ENCODE results near the gene STK10. TPM values are rescaled to one million over a fixed set of nuclear protein-coding genes. Genes with fewer than 3 reads are reported as not detected.
A peak's percentile ranks its signal among the peaks of the same experiment; 100 is the strongest.

The STK10 gene
- total and polyA plus RNA-seq, 2 of the 8 experiments (the other 6 are each of a cell fraction or from before 2014, with no cell fraction given), result 10.5 to 21.4 TPM

DNA sequence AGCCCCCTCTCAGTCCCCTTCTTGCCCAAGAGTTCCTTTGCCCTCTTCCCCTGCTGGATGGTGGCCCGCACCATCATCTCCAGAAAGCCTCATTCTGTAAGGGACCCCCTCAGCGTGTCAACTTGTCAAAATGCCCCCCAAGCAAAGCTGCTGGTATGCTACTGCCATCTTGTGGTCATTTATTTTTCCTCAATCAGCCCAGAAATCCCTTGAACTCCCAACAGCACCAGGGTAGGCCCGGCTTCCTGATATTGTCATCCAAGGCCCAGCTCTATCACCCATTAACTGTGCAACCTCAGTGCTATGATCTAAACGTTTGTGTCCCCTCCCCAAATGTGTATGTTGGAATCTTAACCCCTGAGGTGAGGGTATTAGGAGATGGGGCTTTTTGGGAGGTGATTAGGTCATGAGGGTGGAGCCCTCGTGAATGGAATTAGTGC lies 128.3 kb downstream of the STK10 start:
- Histone ChIP-seq H3K18ac (ENCODE audit: extremely low read depth, low read length) (no peak overlapping the region), H3K27ac (ENCODE audit: low read depth, low read length) (no peak overlapping the region), H2BK20ac (ENCODE audit: low read length) (no peak overlapping the region), H2BK120ac (replicated peaks; ENCODE audit: low read depth, low read length) (no peak overlapping the region), H3K56ac (replicated peaks; ENCODE audit: insufficient read length, low read depth, low read length) (no peak overlapping the region), H4K8ac (ENCODE audit: extremely low read depth, insufficient read depth, low read length) (no peak overlapping the region), H4K91ac (replicated peaks; ENCODE audit: insufficient read length, low read length) (no peak overlapping the region), H2BK5ac (ENCODE audit: low read depth, low read length) (no peak overlapping the region), H3K79me1 (ENCODE audit: low read depth, low read length) (no peaks in the 10 kb centered on the region), H3K4me2 (ENCODE audit: insufficient read depth in 1 of 2, low read depth in 2 of 2, low read length in 2 of 2) (no peak overlapping the region), H3K23me2 (ENCODE audit: low read depth, low read length) (no peaks in the 10 kb centered on the region), H3K4me3 (ENCODE audit: extremely low read depth in 1 of 4, insufficient read depth in 2 of 4, low read depth in 3 of 4, low read length in 4 of 4) (no peak overlapping the region), H3K9me3 (ENCODE audit: insufficient read depth in 2 of 2, low read depth in 1 of 2, low read length in 1 of 2) (no peaks in the 10 kb centered on the region), H3K27me3 (replicated peaks in 1 of 4; ENCODE audit: control insufficient read depth in 3 of 4, extremely low read depth in 1 of 4, insufficient read depth in 3 of 4, low read length in 3 of 4) (no peaks in the 10 kb centered on the region), H4K5ac (ENCODE audit: insufficient read length, low read depth, low read length) (no peak overlapping the region), H2BK12ac (ENCODE audit: low read depth, low read length) (no peak overlapping the region), H3K9ac (replicated peaks in 1 of 4; ENCODE audit: extremely low read depth in 1 of 4, low read depth in 3 of 4, low read length in 3 of 4) (no peak overlapping the region), H2BK15ac (ENCODE audit: low read length) (no peak overlapping the region), H2AFZ (ENCODE audit: low read length) (no peak overlapping the region), H3K14ac (ENCODE audit: insufficient read length) (no peak overlapping the region), H3K4ac (replicated peaks; ENCODE audit: insufficient read length, low read depth, low read length) (no peak overlapping the region), H4K20me1 (replicated peaks in 1 of 2; ENCODE audit: control insufficient read depth in 1 of 2, insufficient read depth in 2 of 2, low read length in 2 of 2) (peaks cover 0 to 2% of the 10 kb centered on the region in 2 experiments), H3K79me2 (ENCODE audit: control insufficient read depth in 1 of 2, insufficient read depth in 2 of 2, low read length in 2 of 2) (no peaks in the 10 kb centered on the region), H3K36me3 (ENCODE audit: control insufficient read depth in 2 of 4, insufficient read depth in 4 of 4, low read length in 3 of 4) (peaks cover 0 to 5% (median under 1%) of the 10 kb centered on the region in 4 experiments; a peak in 2 of 8 replicates), H3K23ac (ENCODE audit: insufficient read length) (no peak overlapping the region), H3K4me1 (replicated peaks in 1 of 4; ENCODE audit: control insufficient read depth in 3 of 4, insufficient read depth in 4 of 4, low read length in 3 of 4) (peaks cover 0 to 5% (median 0%) of the 10 kb centered on the region in 4 experiments; a peak in 4 of 7 replicates), H2AK5ac (ENCODE audit: low read depth, low read length) (no peak overlapping the region)
- CTCF ChIA-PET (ENCODE audit: partially characterized antibody), result interaction anchor here (0.7 to 7.1 kb wide), 48 partner anchors 8 to 641 kb away, joined by 3 to 51 read pairs (median 4); partner anchors contain the start of gene FGF18
- 70% methylated on average over 5 of the region's 5 CpGs; no CpG with 5 or more reads in 1 of the 2 experiments for WGBS, 2 experiments (ENCODE audit: extremely low coverage in 1 of 2, insufficient coverage in 1 of 2, insufficient read length in 1 of 2, insufficient replicate concordance in 2 of 2, low coverage in 1 of 2, low lambda C conversion rate in 2 of 2, missing lambda C conversion rate in 1 of 2)
- DNase-seq (ENCODE audit: low read depth in 1 of 2, low spot score in 2 of 2) (peak in 1 of 2 experiments; percentile 64), FAIRE-seq (peak; percentile 86)
- no peak for TF ChIP-seq TAF1 (IDR thresholded peaks at IDR 0.05; ENCODE audit: low read depth, low read length)
- peak in 1 of 2 experiments; percentile 70; a peak in 2 of 4 replicates for TF ChIP-seq SIN3A (conservative IDR thresholded peaks at IDR 0.05 in 1 of 2, IDR thresholded peaks at IDR 0.05 in 1 of 2; ENCODE audit: low read depth in 1 of 2, low read length in 2 of 2)
- TF ChIP-seq MAFK (IDR thresholded peaks at IDR 0.05; ENCODE audit: low read depth, low read length), result no peak
- TF ChIP-seq, protein P1, sequence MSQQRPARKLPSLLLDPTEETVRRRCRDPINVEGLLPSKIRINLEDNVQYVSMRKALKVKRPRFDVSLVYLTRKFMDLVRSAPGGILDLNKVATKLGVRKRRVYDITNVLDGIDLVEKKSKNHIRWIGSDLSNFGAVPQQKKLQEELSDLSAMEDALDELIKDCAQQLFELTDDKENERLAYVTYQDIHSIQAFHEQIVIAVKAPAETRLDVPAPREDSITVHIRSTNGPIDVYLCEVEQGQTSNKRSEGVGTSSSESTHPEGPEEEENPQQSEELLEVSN (IDR thresholded peaks at IDR 0.05), result no peak
- TF ChIP-seq EZH2 (IDR thresholded peaks at IDR 0.05; ENCODE audit: low read depth, low read length, severe bottlenecking), result no peak
- TF ChIP-seq, protein P2, sequence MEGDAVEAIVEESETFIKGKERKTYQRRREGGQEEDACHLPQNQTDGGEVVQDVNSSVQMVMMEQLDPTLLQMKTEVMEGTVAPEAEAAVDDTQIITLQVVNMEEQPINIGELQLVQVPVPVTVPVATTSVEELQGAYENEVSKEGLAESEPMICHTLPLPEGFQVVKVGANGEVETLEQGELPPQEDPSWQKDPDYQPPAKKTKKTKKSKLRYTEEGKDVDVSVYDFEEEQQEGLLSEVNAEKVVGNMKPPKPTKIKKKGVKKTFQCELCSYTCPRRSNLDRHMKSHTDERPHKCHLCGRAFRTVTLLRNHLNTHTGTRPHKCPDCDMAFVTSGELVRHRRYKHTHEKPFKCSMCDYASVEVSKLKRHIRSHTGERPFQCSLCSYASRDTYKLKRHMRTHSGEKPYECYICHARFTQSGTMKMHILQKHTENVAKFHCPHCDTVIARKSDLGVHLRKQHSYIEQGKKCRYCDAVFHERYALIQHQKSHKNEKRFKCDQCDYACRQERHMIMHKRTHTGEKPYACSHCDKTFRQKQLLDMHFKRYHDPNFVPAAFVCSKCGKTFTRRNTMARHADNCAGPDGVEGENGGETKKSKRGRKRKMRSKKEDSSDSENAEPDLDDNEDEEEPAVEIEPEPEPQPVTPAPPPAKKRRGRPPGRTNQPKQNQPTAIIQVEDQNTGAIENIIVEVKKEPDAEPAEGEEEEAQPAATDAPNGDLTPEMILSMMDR (IDR thresholded peaks at IDR 0.05; ENCODE audit: control extremely low read depth in 1 of 3, insufficient read depth in 1 of 3, low read depth in 1 of 3, low read length in 3 of 3), result peak; percentile 34 to 77 (median 71)
- peak; percentile 91 to 93 for TF ChIP-seq RAD21 (IDR thresholded peaks at IDR 0.05 in 1 of 2, conservative IDR thresholded peaks at IDR 0.05 in 1 of 2; ENCODE audit: low read depth in 2 of 2, low read length in 2 of 2)
- POLR2A ChIA-PET (ENCODE audit: partially characterized antibody), result no interaction called here

Measured in H1 (cell line).